Naive B cell (primary cell): ENCODE measurements around the gene MYRFL. TPM values are rescaled to one million over a fixed set of nuclear protein-coding genes. Genes with fewer than 3 reads are reported as not detected.

ENCODE experiments used
- ATAC-seq, 2 donors: fragments of 150-1000 bp; cut with Tn5 transposase; 2 replicates each; pipeline ENCODE4 v1.10.0; 2021; ENCODE audit warnings: low read depth in 2 of 2, mild to moderate bottlenecking in 2 of 2, moderate library complexity in 2 of 2
- DNase-seq: peaks from one replicate; pipeline ENCODE4 v3.0.0; 2022
- H3K27ac Mint-ChIP-seq, 6 donors: one replicate each; pipeline ENCODE4 v1.8.0; 2020 to 2022; ENCODE audit warnings: mild to moderate bottlenecking in 6 of 6, mixed read lengths in 6 of 6, moderate library complexity in 5 of 6, inconsistent platforms in 2 of 6
- H3K27me3 Mint-ChIP-seq, 3 donors: one replicate each; pipeline ENCODE4 v1.8.0; 2021 to 2022; ENCODE audit warnings: mixed read lengths in 3 of 3, mild to moderate bottlenecking in 1 of 3
- H3K36me3 Mint-ChIP-seq, 2 donors: one replicate each; pipeline ENCODE4 v1.8.0; 2020 to 2022; ENCODE audit warnings: mixed read lengths in 2 of 2, inconsistent platforms in 1 of 2, mild to moderate bottlenecking in 1 of 2
- H3K4me1 Mint-ChIP-seq, 3 donors: one replicate each; pipeline ENCODE4 v1.8.0; 2020 to 2022; ENCODE audit warnings: mixed read lengths in 3 of 3, inconsistent platforms in 1 of 3, mild to moderate bottlenecking in 1 of 3, moderate library complexity in 1 of 3
- H3K4me3 Mint-ChIP-seq, 8 donors: one replicate each; pipeline ENCODE4 v1.8.0; 2020 to 2022; ENCODE audit warnings: mild to moderate bottlenecking in 8 of 8, mixed read lengths in 8 of 8, moderate library complexity in 8 of 8, inconsistent platforms in 2 of 8
- H3K9me3 Mint-ChIP-seq, 7 donors: one replicate each; pipeline ENCODE4 v1.8.0; 2020 to 2022; ENCODE audit warnings: mixed read lengths in 7 of 7, mild to moderate bottlenecking in 5 of 7, inconsistent platforms in 2 of 7, moderate library complexity in 1 of 7
- polyA plus RNA-seq, 6 donors: library from polyadenylated mRNA; unstranded; fragments of 300-500 nt; fragmentation: Illumina TruSeq; gene quantifications; one replicate each; pipeline ENCODE4 v1.2.3, GENCODE V29; 2021; ENCODE audit warnings: low read depth in 6 of 6

Gene MYRFL
- polyA plus RNA-seq, 6 donors from 2014 or later = not detected

DNA sequence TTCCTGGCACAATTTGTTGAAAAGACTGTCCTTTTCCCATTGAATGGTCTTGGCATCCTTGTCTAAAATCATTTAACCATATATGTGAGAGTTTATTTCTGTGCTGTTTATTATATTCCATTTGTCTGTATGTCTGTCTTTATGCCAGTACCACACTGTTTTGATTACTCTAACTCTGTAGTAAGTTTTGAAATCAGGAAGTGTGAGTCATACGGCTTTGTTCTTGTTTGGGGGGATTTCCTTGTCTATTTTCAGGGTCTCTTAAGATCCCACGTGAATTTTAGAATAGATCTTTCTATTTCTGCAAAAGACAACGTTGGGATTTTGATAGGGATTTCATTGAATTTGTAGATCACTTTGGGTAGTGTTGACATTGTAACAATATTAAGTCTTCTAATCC is 88.5 kb downstream of the MYRFL start:
- Mint-ChIP-seq H3K4me1 (peaks cover 0 to 4% (median 0%) of the 10 kb centered on the region in 3 donors), H3K9me3 (peaks cover 0 to 5% (median 3%) of the 10 kb centered on the region in 7 donors), H3K4me3 (no peak overlapping the region), H3K36me3 (no peaks in the 10 kb centered on the region), H3K27ac (no peak overlapping the region), H3K27me3 (no peaks in the 10 kb centered on the region)
- ATAC-seq (no peak), DNase-seq (no peak)

DNA sequence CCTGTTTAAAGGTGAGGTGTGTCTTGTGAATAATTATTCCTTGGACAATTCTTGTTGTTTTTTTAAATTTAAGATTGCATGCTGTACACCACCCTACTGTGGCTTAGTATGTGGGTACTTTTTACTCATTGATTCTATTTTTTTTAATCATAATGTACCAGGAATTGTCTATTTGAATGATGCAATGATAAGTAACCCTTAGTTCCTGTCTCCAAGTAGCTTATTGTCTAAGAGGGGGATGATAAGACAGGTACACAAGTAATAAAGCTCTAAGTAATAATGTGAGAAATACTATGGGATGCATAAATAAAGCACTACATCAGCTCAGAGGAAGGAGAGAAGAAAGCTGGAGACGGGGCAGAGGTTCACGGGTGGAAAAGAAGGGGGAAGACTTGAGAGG is 90.9 kb downstream of the MYRFL start:
- no peaks in the 10 kb centered on the region for H3K27me3 Mint-ChIP-seq
- no peak overlapping the region for H3K4me3 Mint-ChIP-seq
- ATAC-seq (no peak), DNase-seq (no peak)
- peak overlapping the region in 1 of 6 donors; percentile 21 for H3K27ac Mint-ChIP-seq
- H3K4me1 Mint-ChIP-seq = peaks cover 0 to 4% (median 0%) of the 10 kb centered on the region in 3 donors
- no peaks in the 10 kb centered on the region for H3K36me3 Mint-ChIP-seq
- H3K9me3 Mint-ChIP-seq = peaks cover 0 to 5% (median 3%) of the 10 kb centered on the region in 7 donors

DNA sequence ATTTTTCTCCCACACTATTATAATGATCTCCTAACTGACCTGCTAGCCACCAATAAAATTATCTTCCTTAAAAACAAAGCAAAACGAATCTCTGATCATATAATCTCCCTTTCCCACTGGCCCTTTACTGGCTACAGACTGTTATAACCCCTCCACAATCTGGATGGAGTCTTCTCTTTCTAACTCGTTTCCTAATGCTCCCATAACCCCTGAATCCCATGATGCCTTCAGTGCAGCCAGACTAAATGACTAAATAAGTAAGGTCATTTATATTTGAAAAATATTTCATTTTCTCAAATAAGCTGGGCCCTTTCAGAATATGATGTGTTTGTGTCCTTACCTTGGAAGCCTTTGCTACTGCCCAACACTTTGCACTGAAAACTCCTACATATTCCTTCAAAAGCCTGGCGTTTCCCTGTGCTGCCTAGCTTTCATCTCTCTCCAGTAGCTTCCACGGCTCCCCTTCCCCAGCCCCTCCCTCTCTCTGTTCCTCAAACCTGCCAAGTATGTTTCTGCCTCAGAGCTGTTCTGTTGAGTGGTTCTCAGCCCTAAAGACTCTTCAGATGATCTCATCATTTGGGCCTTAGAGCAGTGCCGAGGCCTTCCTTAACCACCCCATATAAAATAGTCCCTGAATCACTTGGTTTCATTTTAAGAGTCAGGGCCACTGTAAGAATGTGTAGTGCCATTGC is 91.7 kb downstream of the MYRFL start:
- DNase-seq = no peak
- Mint-ChIP-seq H3K36me3 (no peaks in the 10 kb centered on the region), H3K27me3 (no peaks in the 10 kb centered on the region), H3K4me3 (no peak overlapping the region), H3K4me1 (peaks cover 0 to 4% (median 0%) of the 10 kb centered on the region in 3 donors), H3K9me3 (peaks cover 0 to 5% (median 3%) of the 10 kb centered on the region in 7 donors), H3K27ac (no peak overlapping the region)
- ATAC-seq = no peak

DNA sequence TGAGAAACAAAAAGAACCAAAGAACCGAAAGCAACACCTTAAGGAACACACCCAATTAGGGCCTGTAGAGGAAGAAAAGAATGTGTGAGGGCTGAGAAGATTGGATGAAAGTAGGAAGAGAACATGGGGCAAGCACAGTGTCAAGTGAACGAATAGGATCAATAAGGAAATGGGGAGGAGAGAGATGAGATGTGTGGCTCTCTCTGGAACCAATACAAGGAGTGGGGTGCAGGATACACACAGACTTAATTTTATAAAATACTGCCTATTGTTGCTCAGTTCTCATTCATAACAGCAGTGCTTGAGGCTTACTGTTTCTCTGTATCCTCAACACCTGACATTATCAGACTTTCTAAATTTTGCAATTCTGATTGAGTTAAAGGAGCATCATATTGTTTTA is 93.3 kb downstream of the MYRFL start:
- peaks cover 0 to 5% (median 3%) of the 10 kb centered on the region in 7 donors for H3K9me3 Mint-ChIP-seq
- H3K4me3 Mint-ChIP-seq = no peak overlapping the region
- H3K27me3 Mint-ChIP-seq = no peaks in the 10 kb centered on the region
- no peak overlapping the region for H3K27ac Mint-ChIP-seq
- peaks cover 0 to 4% (median 0%) of the 10 kb centered on the region in 3 donors for H3K4me1 Mint-ChIP-seq
- no peak for DNase-seq
- H3K36me3 Mint-ChIP-seq = no peaks in the 10 kb centered on the region
- ATAC-seq = no peak

DNA sequence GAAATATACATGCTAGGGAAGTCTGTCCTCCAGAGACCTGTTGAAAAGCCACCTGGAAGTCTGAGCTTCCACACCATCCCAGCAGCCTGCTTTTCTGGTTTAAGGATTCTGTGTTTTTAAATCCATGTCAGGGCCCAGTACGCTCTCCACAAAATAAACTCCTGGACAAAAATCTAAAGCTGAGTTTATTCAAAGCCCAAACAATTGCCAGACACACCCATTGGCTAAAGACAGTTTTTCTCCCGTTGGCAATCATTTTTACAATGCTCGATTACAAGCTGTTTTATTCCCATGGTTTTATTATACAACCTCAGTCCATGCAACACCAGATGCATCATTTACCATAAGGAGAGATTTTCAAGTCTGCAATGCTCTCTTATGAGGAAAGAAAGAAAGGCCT is 94.5 kb downstream of the MYRFL start:
- Mint-ChIP-seq H3K4me3 (no peak overlapping the region), H3K36me3 (no peaks in the 10 kb centered on the region), H3K27ac (no peak overlapping the region), H3K4me1 (no peaks in the 10 kb centered on the region), H3K9me3 (peaks cover 0 to 5% (median 3%) of the 10 kb centered on the region in 7 donors), H3K27me3 (no peaks in the 10 kb centered on the region)
- DNase-seq = no peak
- no peak for ATAC-seq

DNA sequence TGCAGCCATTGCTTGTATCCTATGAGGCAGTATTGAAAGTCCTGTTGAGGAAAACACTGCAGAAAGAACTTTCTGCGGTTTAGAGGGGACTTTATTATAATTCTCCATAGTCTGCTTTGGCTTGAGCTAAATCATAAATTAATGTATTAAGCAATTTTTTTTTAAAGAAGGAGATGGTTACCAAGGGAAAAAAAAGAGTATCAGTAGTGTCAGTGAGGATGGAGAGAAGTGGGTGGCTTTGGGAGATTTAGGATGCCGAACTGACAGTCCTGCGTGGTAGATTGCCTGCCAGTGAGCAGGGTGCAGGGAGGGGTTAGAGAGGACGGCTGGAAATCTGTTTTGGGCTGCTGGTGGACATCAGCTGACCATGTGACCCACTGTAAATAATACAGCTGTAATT is 96.8 kb downstream of the MYRFL start:
- H3K4me1 Mint-ChIP-seq = peaks cover under 1 to 4% (median 4%) of the 10 kb centered on the region in 3 donors
- no peak for DNase-seq
- no peak overlapping the region for H3K27ac Mint-ChIP-seq
- no peaks in the 10 kb centered on the region for H3K27me3 Mint-ChIP-seq
- no peak for ATAC-seq
- no peak overlapping the region for H3K4me3 Mint-ChIP-seq
- H3K36me3 Mint-ChIP-seq = no peaks in the 10 kb centered on the region
- H3K9me3 Mint-ChIP-seq = peaks cover 0 to 5% (median 3%) of the 10 kb centered on the region in 7 donors

DNA sequence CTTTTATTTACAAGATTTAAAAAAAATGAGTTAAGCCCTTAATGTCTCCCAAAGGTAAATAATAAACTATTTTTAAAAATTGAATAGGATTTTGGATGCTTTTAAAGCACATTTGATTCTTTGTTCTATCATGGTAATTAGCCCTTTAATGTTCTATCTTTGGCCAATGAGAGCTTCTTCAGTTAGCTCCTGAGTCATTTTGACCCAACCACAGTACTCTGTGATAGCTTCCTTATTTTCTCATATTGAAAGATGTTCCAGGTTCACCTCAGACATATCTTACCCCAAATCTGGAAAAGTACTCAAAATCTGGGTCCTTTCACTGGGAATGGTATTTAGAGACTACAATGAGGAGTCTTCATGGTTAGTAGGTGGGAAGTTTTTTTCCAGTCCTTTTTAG is 98.0 kb downstream of the MYRFL start:
- no peak for DNase-seq
- H3K36me3 Mint-ChIP-seq = no peaks in the 10 kb centered on the region
- ATAC-seq = no peak
- peaks cover 4 to 15% (median 13%) of the 10 kb centered on the region in 3 donors for H3K4me1 Mint-ChIP-seq
- no peak overlapping the region for H3K4me3 Mint-ChIP-seq
- peaks cover 0 to 4% (median 3%) of the 10 kb centered on the region in 7 donors for H3K9me3 Mint-ChIP-seq
- H3K27ac Mint-ChIP-seq = no peak overlapping the region
- H3K27me3 Mint-ChIP-seq = no peaks in the 10 kb centered on the region

DNA sequence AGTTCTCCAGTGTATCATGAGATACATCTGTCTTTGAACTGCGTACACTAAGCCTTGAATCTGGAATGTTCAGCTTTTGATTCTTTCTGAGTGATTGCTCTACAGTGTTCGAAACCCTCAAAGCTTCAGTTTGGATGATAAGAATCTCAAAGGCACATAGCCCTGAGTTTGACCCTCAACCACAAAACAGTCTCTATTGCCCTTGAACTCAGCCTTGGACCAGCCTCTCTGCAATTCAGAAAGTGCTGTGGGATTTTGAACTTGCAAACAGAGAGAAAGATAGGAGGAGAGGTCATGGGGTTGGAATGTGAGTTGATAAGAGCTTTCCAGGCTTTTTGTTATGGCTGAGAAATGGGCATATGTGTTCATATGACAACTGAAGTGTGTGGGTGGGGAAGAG is 100.3 kb downstream of the MYRFL start:
- H3K36me3 Mint-ChIP-seq = no peaks in the 10 kb centered on the region
- no peak overlapping the region for H3K4me3 Mint-ChIP-seq
- DNase-seq = no peak
- no peak overlapping the region for H3K27ac Mint-ChIP-seq
- H3K4me1 Mint-ChIP-seq = peaks cover 4 to 20% (median 13%) of the 10 kb centered on the region in 3 donors
- no peaks in the 10 kb centered on the region for H3K9me3 Mint-ChIP-seq
- ATAC-seq = no peak
- no peaks in the 10 kb centered on the region for H3K27me3 Mint-ChIP-seq

DNA sequence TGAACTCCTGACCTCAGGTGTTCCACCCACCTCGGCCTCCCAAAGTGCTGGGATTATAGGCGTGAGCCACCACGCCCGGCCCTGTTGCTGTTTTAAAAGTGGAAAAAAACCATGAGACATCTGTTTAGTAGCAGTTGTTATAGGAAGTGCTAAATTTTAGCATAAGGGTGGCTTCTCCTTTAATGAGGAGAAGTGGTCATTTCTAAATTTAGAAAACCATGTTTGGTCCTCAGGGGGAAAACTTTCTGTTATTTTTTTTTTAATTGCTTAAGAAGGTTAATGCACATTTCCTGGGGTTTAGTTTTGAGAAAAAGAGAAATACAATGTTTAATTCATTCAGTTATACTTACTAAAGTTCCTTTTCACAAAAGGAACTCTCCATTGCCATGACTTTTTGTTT is 102.1 kb downstream of the MYRFL start:
- H3K9me3 Mint-ChIP-seq = no peaks in the 10 kb centered on the region
- peaks cover 4 to 20% (median 13%) of the 10 kb centered on the region in 3 donors for H3K4me1 Mint-ChIP-seq
- H3K27ac Mint-ChIP-seq = peak overlapping the region in 2 of 6 donors; percentile 1 to 60
- no peak for ATAC-seq
- no peaks in the 10 kb centered on the region for H3K27me3 Mint-ChIP-seq
- H3K36me3 Mint-ChIP-seq = no peaks in the 10 kb centered on the region
- peak; percentile 6 for DNase-seq
- peak overlapping the region in 3 of 8 donors; percentile 6 to 48 (median 9) for H3K4me3 Mint-ChIP-seq

DNA sequence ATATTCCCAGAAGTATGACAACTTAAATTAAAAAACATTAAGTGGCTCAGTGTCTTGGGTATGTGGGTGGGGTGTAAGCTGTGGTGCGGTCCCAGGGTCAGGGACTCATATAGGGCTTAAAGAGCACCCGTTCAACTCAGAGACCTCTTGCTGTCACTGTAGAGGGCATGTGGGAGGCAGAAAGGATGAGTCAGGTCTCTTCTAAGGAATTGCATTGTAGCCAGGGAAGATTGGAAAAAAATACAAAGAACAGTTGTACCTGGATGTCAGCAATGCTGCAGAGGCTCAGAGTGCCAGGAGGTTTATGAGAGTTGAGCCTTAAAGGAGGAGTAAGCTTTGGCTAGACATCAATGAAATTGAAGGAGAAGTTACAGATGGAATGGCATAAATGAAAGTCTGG is 104.1 kb downstream of the MYRFL start:
- ATAC-seq (no peak), DNase-seq (no peak)
- Mint-ChIP-seq H3K27ac (no peak overlapping the region), H3K27me3 (no peaks in the 10 kb centered on the region), H3K4me1 (peaks cover 4 to 20% (median 13%) of the 10 kb centered on the region in 3 donors), H3K36me3 (no peaks in the 10 kb centered on the region), H3K9me3 (no peaks in the 10 kb centered on the region), H3K4me3 (no peak overlapping the region)

DNA sequence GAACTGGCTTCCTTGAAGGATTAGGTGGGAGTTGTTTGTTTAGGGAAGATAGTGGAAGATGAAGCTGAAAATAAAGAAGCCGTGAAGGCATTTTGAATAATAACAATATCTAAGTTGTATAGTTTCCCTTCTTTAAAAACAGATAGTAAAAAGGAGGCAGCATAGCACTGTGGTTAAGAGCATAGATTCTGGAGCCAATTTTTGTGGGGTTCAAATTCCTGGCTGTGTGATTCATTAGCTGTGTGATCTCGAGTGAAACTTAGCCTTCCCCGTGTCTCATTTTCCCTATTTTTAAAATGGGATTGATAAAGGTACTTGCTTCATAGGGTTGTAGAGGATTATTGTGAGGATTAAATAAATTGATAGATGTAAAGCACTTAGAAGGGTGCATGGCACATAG is 104.5 kb downstream of the MYRFL start:
- ATAC-seq (no peak), DNase-seq (no peak)
- Mint-ChIP-seq H3K27ac (no peak overlapping the region), H3K36me3 (no peaks in the 10 kb centered on the region), H3K4me3 (no peak overlapping the region), H3K4me1 (peaks cover 4 to 20% (median 13%) of the 10 kb centered on the region in 3 donors), H3K9me3 (no peaks in the 10 kb centered on the region), H3K27me3 (no peaks in the 10 kb centered on the region)

DNA sequence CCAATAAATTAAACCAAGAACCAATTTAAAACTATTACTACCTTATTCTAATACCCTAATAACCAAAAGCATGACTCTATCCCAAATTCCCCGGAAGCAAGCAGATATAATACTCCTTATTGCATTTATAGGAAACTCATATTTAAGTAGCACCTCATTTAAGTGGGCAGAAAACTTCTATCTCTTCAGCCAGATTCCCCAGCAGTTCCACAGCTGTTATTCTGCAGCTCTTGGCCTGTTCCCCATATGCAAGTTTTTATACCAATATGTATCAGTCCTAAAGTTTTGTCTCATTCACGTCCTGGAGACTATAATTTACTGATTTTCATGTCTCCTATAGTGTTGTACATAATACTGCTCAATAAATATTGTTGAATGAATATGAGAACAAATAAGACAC is 106.5 kb downstream of the MYRFL start:
- H3K36me3 Mint-ChIP-seq = no peaks in the 10 kb centered on the region
- no peak overlapping the region for H3K4me3 Mint-ChIP-seq
- H3K4me1 Mint-ChIP-seq = peaks cover 0 to 16% (median 13%) of the 10 kb centered on the region in 3 donors
- DNase-seq (no peak), ATAC-seq (no peak)
- no peaks in the 10 kb centered on the region for H3K27me3 Mint-ChIP-seq
- no peak overlapping the region for H3K27ac Mint-ChIP-seq
- H3K9me3 Mint-ChIP-seq = no peaks in the 10 kb centered on the region

DNA sequence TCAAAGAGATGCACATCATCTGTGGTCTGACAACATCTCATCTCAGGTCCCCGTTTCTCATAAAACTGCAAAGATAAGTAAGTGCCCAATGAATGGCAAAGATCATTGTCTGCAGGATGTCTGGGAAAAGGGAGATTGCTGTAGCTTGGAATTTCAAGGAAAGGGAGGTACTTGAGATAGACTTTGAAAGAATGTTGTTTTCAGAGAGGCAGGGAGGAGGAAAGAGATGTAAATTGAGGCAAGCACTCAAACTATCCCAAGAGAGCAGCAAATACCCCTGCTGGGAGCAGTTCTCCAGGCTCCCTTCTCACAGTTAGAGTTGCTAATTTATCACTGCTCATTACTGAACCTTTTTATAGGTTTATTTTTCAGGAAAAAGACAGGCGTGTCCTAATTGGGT is 107.1 kb downstream of the MYRFL start:
- no peaks in the 10 kb centered on the region for H3K9me3 Mint-ChIP-seq
- H3K36me3 Mint-ChIP-seq = no peaks in the 10 kb centered on the region
- H3K27me3 Mint-ChIP-seq = no peaks in the 10 kb centered on the region
- no peak overlapping the region for H3K27ac Mint-ChIP-seq
- no peak overlapping the region for H3K4me3 Mint-ChIP-seq
- peaks cover 0 to 13% (median 9%) of the 10 kb centered on the region in 3 donors for H3K4me1 Mint-ChIP-seq
- ATAC-seq (no peak), DNase-seq (no peak)

DNA sequence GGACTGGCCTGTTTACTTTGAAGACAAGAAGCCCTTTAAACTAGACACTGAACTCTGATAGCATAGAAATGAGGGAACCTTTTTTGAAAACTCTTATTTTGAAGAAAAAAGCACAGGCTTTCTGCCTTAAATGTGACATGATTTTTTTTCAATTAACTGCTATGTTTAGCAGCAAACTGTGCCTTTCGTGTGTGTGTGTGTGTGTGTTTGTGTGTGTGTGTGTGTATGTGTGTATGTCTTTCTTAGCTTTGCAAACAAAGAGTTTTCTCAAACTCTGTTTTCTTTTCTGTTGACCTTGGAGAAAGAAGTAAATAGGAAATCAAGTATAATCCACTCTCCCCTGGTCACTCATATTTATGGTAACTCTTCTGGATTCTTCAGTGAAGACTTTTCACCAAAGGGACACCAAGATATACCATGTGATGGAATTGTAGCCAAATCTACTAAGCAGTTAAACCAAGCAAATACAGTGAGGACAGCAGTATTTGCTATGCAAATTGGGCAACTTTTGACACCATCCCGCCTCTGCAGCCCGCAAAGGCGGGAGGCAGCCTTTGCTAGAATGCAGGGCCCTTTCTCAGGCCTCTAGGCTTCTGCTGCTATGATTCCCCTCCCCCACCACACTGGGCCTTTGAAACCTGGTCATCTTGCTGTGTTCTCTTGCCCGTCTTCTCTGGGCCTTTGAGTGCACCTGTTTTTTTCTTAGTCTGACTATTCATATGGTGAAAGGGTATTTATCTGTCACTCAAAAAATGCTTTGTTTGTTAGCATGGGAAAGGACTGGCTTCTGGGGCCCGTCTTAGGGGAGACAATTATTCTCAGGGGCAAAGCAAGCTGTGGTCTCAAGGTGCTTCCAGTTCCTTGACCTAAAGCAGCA is 107.9 kb downstream of the MYRFL start:
- no peak overlapping the region for H3K27ac Mint-ChIP-seq
- ATAC-seq (no peak), DNase-seq (no peak)
- H3K27me3 Mint-ChIP-seq = no peaks in the 10 kb centered on the region
- H3K36me3 Mint-ChIP-seq = no peaks in the 10 kb centered on the region
- no peak overlapping the region for H3K4me3 Mint-ChIP-seq
- H3K4me1 Mint-ChIP-seq = peaks cover 0 to 5% (median 1%) of the 10 kb centered on the region in 3 donors
- H3K9me3 Mint-ChIP-seq = no peaks in the 10 kb centered on the region
